Progenitor cell of endocrine pancreas (in vitro differentiated cells): Measurements from ENCODE around the gene LUZP2. TPM values are rescaled to one million over a fixed set of nuclear protein-coding genes. Genes with fewer than 3 reads are reported as not detected.

ENCODE experiments used
- DNase-seq: peaks from one replicate; pipeline ENCODE4 v3.0.0; 2021; ENCODE audit warnings: low spot score; ENCODE audit not compliant: unreplicated experiment
- H3K27ac Mint-ChIP-seq: 2 replicates; pipeline ENCODE4 v1.8.0; 2021; ENCODE audit warnings: mild to moderate bottlenecking, moderate library complexity, mixed read lengths
- H3K27me3 Mint-ChIP-seq: 2 replicates; pipeline ENCODE4 v1.8.0; 2021; ENCODE audit warnings: mixed read lengths
- H3K36me3 Mint-ChIP-seq: 2 replicates; pipeline ENCODE4 v1.8.0; 2022; ENCODE audit warnings: mixed read lengths; ENCODE audit not compliant: insufficient read depth
- H3K4me1 Mint-ChIP-seq: 2 replicates; pipeline ENCODE4 v1.8.0; 2021; ENCODE audit warnings: low read depth, mixed read lengths
- H3K4me3 Mint-ChIP-seq: 2 replicates; pipeline ENCODE4 v1.8.0; 2021; ENCODE audit warnings: low read depth, mild to moderate bottlenecking, moderate library complexity, mixed read lengths
- H3K9me3 Mint-ChIP-seq: 2 replicates; pipeline ENCODE4 v1.8.0; 2021; ENCODE audit warnings: low read depth, mixed read lengths
- long read RNA-seq: library from polyadenylated mRNA; unstranded; transcript quantifications from one replicate; pipeline ENCODE4 v2.0.0, GENCODE V29; 2020
- total RNA-seq: library from RNA; stranded (reverse); gene quantifications from 2 replicates; pipeline ENCODE4 v1.2.1, GENCODE V29; 2021
- TF ChIP-seq, protein P1 (sequence below): fragments of 200-600 bp; sonication (generic); IDR thresholded peaks from one replicate; pipeline ENCODE4 v1.5.0; 2021; ENCODE audit warnings: antibody characterized with exemption, mild to moderate bottlenecking; ENCODE audit not compliant: unreplicated experiment

The LUZP2 gene
- total RNA-seq, result 1.6 and 1.8 TPM in 2 replicates
- long read RNA-seq, partial matches to known transcripts, result 0 of 2 reads
- long read RNA-seq, other reads (novel, unspliced or antisense), result 2 of 2 reads

DNA sequence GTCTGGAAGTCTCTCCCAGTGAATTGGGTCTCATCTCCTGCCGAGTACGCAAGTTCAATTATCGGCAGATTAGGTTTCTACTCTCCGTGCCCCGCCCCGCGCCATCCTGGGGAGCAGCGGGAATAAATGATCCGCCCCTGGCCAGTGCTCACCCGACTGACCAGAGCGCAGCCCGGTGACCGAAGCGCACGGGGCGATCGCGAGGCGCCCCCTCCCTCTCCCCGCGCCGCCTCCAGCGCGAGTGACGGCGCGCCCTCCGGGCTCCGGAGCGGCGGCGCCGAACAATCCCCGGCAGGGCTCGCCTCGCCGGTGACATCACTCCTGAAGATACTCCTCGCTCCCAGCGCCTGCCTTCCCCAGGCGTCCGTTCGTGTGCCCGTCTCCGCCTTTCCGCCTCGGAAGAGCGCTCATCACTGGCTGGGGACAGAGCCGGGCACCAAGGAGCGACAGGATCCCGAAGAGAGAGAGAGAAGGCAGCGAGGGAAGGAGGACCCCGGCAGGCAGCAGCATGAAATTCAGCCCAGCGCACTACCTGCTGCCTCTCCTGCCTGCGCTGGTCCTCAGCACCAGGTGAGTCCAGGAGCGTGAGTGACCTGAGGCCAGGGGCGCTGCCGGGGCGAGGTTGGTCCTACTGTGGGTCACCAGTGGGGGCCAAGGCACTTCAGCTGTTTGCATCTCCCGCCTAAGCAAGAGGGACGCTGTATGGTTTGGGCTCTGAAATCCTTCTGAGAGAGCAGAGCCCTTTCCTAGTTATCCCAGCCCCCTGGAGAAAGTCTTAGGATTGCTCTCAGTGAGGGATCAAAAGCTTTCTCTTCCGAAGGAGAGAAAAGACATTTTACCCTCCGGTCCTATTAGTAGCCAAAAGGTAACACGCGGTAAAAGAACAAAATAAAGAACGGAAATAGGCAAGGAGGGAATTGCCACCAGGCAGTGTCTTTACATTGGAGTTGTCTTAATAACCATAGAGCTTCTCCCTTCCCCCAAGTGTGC is at the start of gene LUZP2:
TSS of gene LUZP2 (plus strand) at position 318 of the 990 bp plus-strand sequence.
- H3K4me3 Mint-ChIP-seq, result peak within 1 kb of the TSS; percentile 79
- TF ChIP-seq, protein P1, sequence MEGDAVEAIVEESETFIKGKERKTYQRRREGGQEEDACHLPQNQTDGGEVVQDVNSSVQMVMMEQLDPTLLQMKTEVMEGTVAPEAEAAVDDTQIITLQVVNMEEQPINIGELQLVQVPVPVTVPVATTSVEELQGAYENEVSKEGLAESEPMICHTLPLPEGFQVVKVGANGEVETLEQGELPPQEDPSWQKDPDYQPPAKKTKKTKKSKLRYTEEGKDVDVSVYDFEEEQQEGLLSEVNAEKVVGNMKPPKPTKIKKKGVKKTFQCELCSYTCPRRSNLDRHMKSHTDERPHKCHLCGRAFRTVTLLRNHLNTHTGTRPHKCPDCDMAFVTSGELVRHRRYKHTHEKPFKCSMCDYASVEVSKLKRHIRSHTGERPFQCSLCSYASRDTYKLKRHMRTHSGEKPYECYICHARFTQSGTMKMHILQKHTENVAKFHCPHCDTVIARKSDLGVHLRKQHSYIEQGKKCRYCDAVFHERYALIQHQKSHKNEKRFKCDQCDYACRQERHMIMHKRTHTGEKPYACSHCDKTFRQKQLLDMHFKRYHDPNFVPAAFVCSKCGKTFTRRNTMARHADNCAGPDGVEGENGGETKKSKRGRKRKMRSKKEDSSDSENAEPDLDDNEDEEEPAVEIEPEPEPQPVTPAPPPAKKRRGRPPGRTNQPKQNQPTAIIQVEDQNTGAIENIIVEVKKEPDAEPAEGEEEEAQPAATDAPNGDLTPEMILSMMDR, result peak; percentile 40
- H3K4me1 Mint-ChIP-seq, result peaks cover 3% of the 10 kb centered on the region
- H3K27me3 Mint-ChIP-seq, result peaks cover 65% of the 10 kb centered on the region
- H3K27ac Mint-ChIP-seq, result peak within 1 kb of the TSS; percentile 29
- no peaks in the 10 kb centered on the region for H3K9me3 Mint-ChIP-seq
- DNase-seq, result peak; percentile 37
- no peaks in the 10 kb centered on the region for H3K36me3 Mint-ChIP-seq

DNA sequence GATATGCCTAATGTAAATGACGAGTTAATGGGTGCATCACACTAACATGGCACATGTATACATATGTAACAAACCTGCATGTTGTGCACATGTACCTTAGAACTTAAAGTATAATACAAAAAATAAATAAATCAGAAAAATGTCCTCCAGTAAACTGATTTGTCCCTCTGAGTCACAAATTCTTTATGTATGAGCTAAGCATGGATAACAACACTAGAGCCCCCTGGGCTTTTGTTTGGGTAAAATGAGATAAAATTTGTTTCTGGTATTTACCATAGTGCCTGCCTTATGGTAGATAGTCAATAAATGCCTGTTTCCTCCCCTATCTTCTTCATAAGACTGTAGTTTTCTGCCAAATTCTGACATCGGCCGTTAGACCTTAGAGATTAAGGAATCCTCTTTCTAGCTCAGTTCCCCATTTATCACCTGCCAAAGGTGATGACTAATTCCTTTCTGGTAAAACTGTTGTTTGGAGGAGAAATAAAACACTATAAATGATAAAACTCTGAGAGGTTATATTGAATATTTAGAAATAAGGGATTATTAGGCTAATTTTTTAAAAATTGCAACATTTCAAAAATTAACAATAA is 43.6 kb upstream of the LUZP2 start:
- H3K9me3 Mint-ChIP-seq, result peaks cover 5% of the 10 kb centered on the region
- H3K4me3 Mint-ChIP-seq, result no peak overlapping the region
- H3K36me3 Mint-ChIP-seq, result no peaks in the 10 kb centered on the region
- no peak overlapping the region for H3K27ac Mint-ChIP-seq
- TF ChIP-seq, protein P1, result no peak
- H3K27me3 Mint-ChIP-seq, result no peaks in the 10 kb centered on the region
- H3K4me1 Mint-ChIP-seq, result peaks cover 8% of the 10 kb centered on the region
- DNase-seq, result no peak

DNA sequence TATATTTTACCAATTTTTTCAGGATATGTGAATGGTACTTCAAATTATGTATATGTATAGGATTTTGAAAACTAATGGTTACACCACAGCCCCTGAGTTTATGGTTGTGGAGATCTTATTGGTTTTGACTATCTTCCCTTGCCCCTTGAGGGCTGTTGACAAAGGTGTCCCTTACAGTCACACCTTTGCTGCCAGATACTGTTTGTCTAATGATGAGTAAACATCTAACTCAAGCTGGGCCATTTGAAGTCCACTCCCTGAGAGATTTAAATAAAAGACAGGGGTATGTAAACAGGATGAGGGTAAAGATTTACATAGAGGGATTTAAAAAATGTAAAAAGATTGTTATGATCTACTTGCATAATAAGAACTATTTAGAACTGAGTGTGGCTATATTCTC is 38.9 kb upstream of the LUZP2 start:
- H3K36me3 Mint-ChIP-seq, result no peaks in the 10 kb centered on the region
- H3K27ac Mint-ChIP-seq, result no peak overlapping the region
- TF ChIP-seq, protein P1, result no peak
- H3K9me3 Mint-ChIP-seq, result peaks cover 4% of the 10 kb centered on the region
- peaks cover 20% of the 10 kb centered on the region for H3K4me1 Mint-ChIP-seq
- DNase-seq, result no peak
- no peak overlapping the region for H3K4me3 Mint-ChIP-seq
- H3K27me3 Mint-ChIP-seq, result no peaks in the 10 kb centered on the region

DNA sequence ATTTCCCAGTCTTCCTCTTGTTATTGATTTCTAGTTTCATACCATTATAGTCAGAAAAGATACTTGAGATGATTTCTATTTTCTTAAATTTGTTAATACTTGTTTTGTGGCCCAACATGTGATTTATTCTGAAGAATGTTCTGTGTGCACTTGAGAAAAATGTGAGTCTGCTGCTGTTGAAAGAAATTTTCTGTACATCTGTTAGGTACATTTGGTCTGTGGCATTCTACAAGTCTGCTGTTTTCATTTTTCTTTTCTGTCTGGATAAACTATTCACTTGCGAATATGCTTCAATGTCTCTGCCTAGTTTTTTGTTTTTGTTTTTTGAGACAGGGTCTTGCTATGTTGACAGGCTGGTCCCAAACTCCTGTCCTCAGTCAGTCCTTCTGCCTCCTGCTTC is 26.4 kb upstream of the LUZP2 start:
- no peak for DNase-seq
- H3K36me3 Mint-ChIP-seq, result no peaks in the 10 kb centered on the region
- H3K4me1 Mint-ChIP-seq, result no peaks in the 10 kb centered on the region
- TF ChIP-seq, protein P1, result no peak
- H3K27ac Mint-ChIP-seq, result no peak overlapping the region
- no peak overlapping the region for H3K4me3 Mint-ChIP-seq
- no peaks in the 10 kb centered on the region for H3K27me3 Mint-ChIP-seq
- H3K9me3 Mint-ChIP-seq, result peaks cover 3% of the 10 kb centered on the region

DNA sequence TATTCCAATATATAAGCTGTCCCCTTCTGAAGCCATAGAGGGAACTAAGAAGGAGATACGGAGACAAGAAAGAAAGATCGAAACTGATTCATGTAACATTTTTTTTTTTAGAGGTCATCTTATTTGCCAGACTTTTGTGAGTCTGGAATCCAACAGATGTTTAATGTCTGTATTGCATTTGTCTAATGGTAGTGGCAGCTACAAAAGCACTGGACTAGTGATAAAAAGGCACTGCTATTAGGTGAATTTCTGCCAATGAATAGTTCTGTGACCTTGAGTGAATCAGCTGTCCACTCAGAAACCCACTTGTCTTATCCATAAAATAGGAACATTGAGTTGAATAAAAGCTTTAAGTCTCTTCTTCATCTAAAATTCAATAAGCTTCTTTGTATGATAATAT is 25.8 kb upstream of the LUZP2 start:
- no peaks in the 10 kb centered on the region for H3K36me3 Mint-ChIP-seq
- no peaks in the 10 kb centered on the region for H3K4me1 Mint-ChIP-seq
- H3K4me3 Mint-ChIP-seq, result no peak overlapping the region
- TF ChIP-seq, protein P1, result no peak
- DNase-seq, result no peak
- H3K9me3 Mint-ChIP-seq, result peaks cover 6% of the 10 kb centered on the region
- H3K27me3 Mint-ChIP-seq, result no peaks in the 10 kb centered on the region
- no peak overlapping the region for H3K27ac Mint-ChIP-seq
